Measurements from ENCODE around the gene MAB21L2. TPM values are rescaled to one million over a fixed set of nuclear protein-coding genes. Genes with fewer than 3 reads are reported as not detected.

MAB21L2 gene
- total and polyA plus RNA-seq, 2 of the 8 experiments (the other 6 are each of a cell fraction or from before 2014, with no cell fraction given) = 0.03 TPM; not detected in 1

GRCh38 chr4:150577796-150578195 lies 4.2 kb upstream of the MAB21L2 start:
- Histone ChIP-seq H4K5ac (ENCODE audit: insufficient read length, low read depth, low read length) (no peak overlapping the region), H2BK20ac (ENCODE audit: low read length) (no peak overlapping the region), H2BK12ac (ENCODE audit: low read depth, low read length) (no peak overlapping the region), H2BK5ac (ENCODE audit: low read depth, low read length) (no peak overlapping the region), H3K79me2 (ENCODE audit: control insufficient read depth in 1 of 2, insufficient read depth in 2 of 2, low read length in 2 of 2) (no peaks in the 10 kb centered on the region), H3K4me1 (replicated peaks in 1 of 4; ENCODE audit: control insufficient read depth in 3 of 4, insufficient read depth in 4 of 4, low read length in 3 of 4) (peaks cover 4 to 6% (median 5%) of the 10 kb centered on the region in 4 experiments; a peak in 5 of 7 replicates), H3K9ac (replicated peaks in 1 of 4; ENCODE audit: extremely low read depth in 1 of 4, low read depth in 3 of 4, low read length in 3 of 4) (no peak overlapping the region), H3K14ac (ENCODE audit: insufficient read length) (no peak overlapping the region), H3K27me3 (replicated peaks in 1 of 4; ENCODE audit: control insufficient read depth in 3 of 4, extremely low read depth in 1 of 4, insufficient read depth in 3 of 4, low read length in 3 of 4) (peaks cover 1 to 32% (median 21%) of the 10 kb centered on the region in 4 experiments; a peak in 6 of 7 replicates), H3K56ac (replicated peaks; ENCODE audit: insufficient read length, low read depth, low read length) (no peak overlapping the region), H3K36me3 (ENCODE audit: control insufficient read depth in 2 of 4, insufficient read depth in 4 of 4, low read length in 3 of 4) (no peaks in the 10 kb centered on the region), H4K91ac (replicated peaks; ENCODE audit: insufficient read length, low read length) (no peak overlapping the region), H2AK5ac (ENCODE audit: low read depth, low read length) (no peak overlapping the region), H2BK120ac (replicated peaks; ENCODE audit: low read depth, low read length) (no peak overlapping the region), H4K20me1 (replicated peaks in 1 of 2; ENCODE audit: control insufficient read depth in 1 of 2, insufficient read depth in 2 of 2, low read length in 2 of 2) (peaks cover 7 to 11% of the 10 kb centered on the region in 2 experiments), H2AFZ (ENCODE audit: low read length) (no peak overlapping the region), H3K4me2 (ENCODE audit: insufficient read depth in 1 of 2, low read depth in 2 of 2, low read length in 2 of 2) (no peak overlapping the region), H4K8ac (ENCODE audit: extremely low read depth, insufficient read depth, low read length) (no peak overlapping the region), H3K9me3 (ENCODE audit: insufficient read depth in 2 of 2, low read depth in 1 of 2, low read length in 1 of 2) (no peaks in the 10 kb centered on the region), H3K4ac (replicated peaks; ENCODE audit: insufficient read length, low read depth, low read length) (no peak overlapping the region), H3K18ac (ENCODE audit: extremely low read depth, low read length) (no peak overlapping the region), H3K4me3 (ENCODE audit: extremely low read depth in 1 of 4, insufficient read depth in 2 of 4, low read depth in 3 of 4, low read length in 4 of 4) (no peak overlapping the region), H3K27ac (ENCODE audit: low read depth, low read length) (no peak overlapping the region), H3K23me2 (ENCODE audit: low read depth, low read length) (peaks cover 16% of the 10 kb centered on the region), H2BK15ac (ENCODE audit: low read length) (no peak overlapping the region), H3K23ac (ENCODE audit: insufficient read length) (no peak overlapping the region), H3K79me1 (ENCODE audit: low read depth, low read length) (no peaks in the 10 kb centered on the region; the same call in 1 of the 2 replicates)
- WGBS, 2 experiments (ENCODE audit: extremely low coverage in 1 of 2, insufficient coverage in 1 of 2, insufficient read length in 1 of 2, insufficient replicate concordance in 2 of 2, low coverage in 1 of 2, low lambda C conversion rate in 2 of 2, missing lambda C conversion rate in 1 of 2) = 95% methylated on average over 1 of the region's 1 CpG; no CpG with 5 or more reads in 1 of the 2 experiments
- POLR2A ChIA-PET (ENCODE audit: partially characterized antibody) = no interaction called here
- CTCF ChIA-PET (ENCODE audit: partially characterized antibody) = no interaction called here
- FAIRE-seq = no peak
- DNase-seq (ENCODE audit: low read depth in 1 of 2, low spot score in 2 of 2) = no peak
- TF ChIP-seq USF2 (IDR thresholded peaks at IDR 0.05; ENCODE audit: low read length) (no peak), POU5F1 (IDR thresholded peaks at IDR 0.05; ENCODE audit: low read depth, low read length) (no peak), TEAD4 (IDR thresholded peaks at IDR 0.05; ENCODE audit: low read depth, low read length) (no peak), ATF3 (IDR thresholded peaks at IDR 0.05; ENCODE audit: insufficient read depth, low read depth, low read length) (no peak), CEBPB (IDR thresholded peaks at IDR 0.05; ENCODE audit: low read depth, low read length) (no peak), SP2 (IDR thresholded peaks at IDR 0.05; ENCODE audit: low read length) (no peak), POLR2AphosphoS5 (IDR thresholded peaks at IDR 0.05; ENCODE audit: low read depth, low read length) (no peak), ATF2 (IDR thresholded peaks at IDR 0.05; ENCODE audit: low read length) (no peak), NANOG (IDR thresholded peaks at IDR 0.05; ENCODE audit: insufficient read depth, low read depth, low read length, poor library complexity, severe bottlenecking) (no peak), PHF8 (conservative IDR thresholded peaks at IDR 0.05; ENCODE audit: low read depth, low read length) (no peak), EP300 (IDR thresholded peaks at IDR 0.05; ENCODE audit: borderline replicate concordance in 1 of 2, low read depth in 2 of 2, low read length in 2 of 2) (no peak)
